Measurements from ENCODE around the gene SEC61G.

SEC61G gene

GRCh38 chr7:54769203-54769602 lies 10.2 kb upstream of the SEC61G start:
- no peak for DNase-seq (ENCODE audit: low read depth in 1 of 2, low spot score in 1 of 2)

DNA sequence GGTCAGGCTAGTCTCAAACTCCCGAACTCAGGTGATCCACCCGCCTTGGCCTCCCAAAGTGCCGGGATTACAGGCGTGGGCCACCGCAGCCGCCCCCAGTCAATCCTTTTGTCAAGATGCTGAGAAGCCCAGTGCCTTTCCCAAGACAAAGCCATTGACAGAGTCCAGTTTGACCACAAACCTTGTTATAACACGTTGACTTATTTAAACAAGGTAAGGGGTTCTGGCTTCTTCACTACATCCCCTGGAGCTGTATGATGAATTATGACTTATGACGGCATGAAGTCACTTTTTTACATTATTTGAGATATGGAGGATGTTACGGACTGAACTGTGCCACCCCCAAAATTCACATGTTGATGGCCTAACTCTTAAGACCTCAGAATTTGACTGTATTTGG lies 5.8 kb upstream of the SEC61G start:
- DNase-seq (ENCODE audit: low read depth in 1 of 2, low spot score in 1 of 2), result no peak

DNA sequence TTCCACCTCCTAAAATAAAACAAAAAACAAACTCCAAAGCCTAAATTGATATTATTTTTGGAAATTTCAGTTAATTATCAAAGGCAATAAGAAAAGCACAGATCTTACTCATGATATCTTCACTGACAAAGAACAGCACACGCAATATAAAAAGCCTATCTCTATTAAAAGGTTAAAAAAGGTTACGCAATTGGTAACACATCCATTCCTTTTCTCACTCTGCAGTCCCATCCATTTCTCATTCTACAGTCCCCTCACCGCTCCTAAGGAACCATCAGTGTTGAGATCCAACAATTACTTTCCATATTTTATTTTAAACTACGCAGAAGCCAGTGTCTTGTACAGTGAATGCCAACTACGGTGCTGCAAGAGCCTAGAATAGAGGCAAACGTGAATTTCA lies 1.3 kb downstream of the SEC61G start:
- no peak for DNase-seq (ENCODE audit: low read depth in 1 of 2, low spot score in 1 of 2)

GRCh38 chr7:54749200-54749599 lies 9.8 kb downstream of the SEC61G start:
- no peak for DNase-seq (ENCODE audit: low read depth in 1 of 2, low spot score in 1 of 2)

GRCh38 chr7:54747234-54747633 lies 11.8 kb downstream of the SEC61G start:
- no peak for DNase-seq (ENCODE audit: low read depth in 1 of 2, low spot score in 1 of 2)

DNA sequence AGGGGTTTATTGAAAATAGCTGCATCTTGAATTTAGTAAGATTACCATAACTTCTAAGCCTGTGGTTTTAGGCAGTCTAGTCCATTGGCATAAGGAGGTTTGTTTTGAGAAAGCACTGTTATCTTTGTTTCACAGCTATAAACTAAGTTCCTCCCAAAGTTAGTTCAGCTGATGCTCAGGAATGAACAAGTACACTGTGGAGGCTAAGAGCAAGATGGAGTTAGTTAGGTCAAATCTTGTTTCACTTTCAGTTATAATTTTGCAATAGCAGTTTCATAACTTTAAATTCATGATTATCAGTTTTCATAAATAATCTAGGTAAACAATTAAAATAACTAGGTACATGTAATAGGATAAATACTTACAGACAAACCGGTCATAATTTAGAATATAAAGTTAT lies 15.4 kb downstream of the SEC61G start:
- no peak for DNase-seq (ENCODE audit: low read depth in 1 of 2, low spot score in 1 of 2)

DNA sequence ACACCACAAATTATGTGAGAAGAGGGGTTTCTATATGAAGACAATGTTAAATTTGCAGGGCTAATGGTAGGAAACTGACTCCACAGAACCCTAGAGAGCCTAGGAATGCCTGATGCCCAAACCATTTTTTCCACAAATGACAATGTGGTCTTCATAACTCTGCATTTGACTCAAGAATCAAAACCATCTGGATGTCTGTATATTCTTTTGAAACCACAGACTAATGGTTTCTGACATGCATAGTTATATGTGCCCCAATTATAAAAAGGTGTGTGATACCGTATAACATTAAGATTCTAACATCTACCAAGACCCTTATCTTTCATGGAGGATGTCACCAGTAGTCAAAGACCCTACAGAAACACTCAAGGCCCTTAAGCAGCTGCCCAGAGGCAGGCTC lies 20.3 kb downstream of the SEC61G start:
- DNase-seq (ENCODE audit: low read depth in 1 of 2, low spot score in 1 of 2), result no peak

GRCh38 chr7:54729107-54729506 lies 29.9 kb downstream of the SEC61G start:
- DNase-seq (ENCODE audit: low read depth in 1 of 2, low spot score in 1 of 2), result no peak

- no peak for DNase-seq (ENCODE audit: low read depth in 1 of 2, low spot score in 1 of 2)
These were observed 30.6 kb downstream of the SEC61G start for GRCh38 chr7:54728411-54728810.

- no peak for DNase-seq (ENCODE audit: low read depth in 1 of 2, low spot score in 1 of 2)
These were observed 33.8 kb downstream of the SEC61G start for GRCh38 chr7:54725255-54725654.

DNA sequence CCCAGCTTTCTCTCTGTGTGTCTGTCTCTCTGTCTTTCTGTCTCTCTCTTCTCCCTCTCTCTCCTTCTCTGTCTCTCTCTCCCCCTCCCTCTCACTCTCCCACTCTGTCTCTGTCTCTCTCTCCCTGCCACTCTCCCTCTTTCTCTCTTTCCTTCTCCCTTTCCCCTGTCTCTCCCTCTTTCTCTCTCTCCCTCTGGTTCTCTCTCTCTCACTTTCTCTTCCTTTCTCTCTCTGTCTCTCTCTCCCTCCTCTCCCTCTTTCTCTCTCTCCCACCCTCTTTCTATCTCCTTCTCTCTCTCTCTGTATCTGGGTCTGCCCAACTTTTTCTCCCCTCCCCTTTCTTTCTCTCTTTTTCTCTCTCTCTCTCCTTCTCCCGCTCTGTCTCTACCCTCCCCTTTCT lies 36.5 kb downstream of the SEC61G start:
- no peak for DNase-seq (ENCODE audit: low read depth in 1 of 2, low spot score in 1 of 2)

GRCh38 chr7:54722026-54722425 lies 37.0 kb downstream of the SEC61G start:
- no peak for DNase-seq (ENCODE audit: low read depth in 1 of 2, low spot score in 1 of 2)

GRCh38 chr7:54719974-54720373 lies 39.0 kb downstream of the SEC61G start:
- no peak for DNase-seq (ENCODE audit: low read depth in 1 of 2, low spot score in 1 of 2)

DNA sequence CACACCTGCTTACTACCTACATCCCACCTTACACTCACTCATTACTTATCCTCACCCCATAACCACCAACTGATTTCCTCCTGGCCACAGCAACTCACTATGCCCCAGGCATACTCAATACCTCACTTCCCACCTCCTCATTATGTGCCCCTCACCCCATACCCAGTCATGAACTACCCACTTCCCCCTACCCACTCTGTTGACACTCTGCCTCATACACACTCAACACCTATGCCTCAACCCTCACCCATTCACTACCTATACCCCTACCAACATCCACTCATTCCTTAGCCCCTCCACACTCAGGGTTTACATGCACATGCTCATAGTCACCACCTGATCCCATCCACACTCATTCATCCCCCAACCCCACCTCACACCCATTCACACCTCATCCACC lies 39.6 kb downstream of the SEC61G start:
- no peak for DNase-seq (ENCODE audit: low read depth in 1 of 2, low spot score in 1 of 2)

- DNase-seq (ENCODE audit: low read depth in 1 of 2, low spot score in 1 of 2), result no peak
These were observed 46.2 kb downstream of the SEC61G start for GRCh38 chr7:54712820-54713219.

GRCh38 chr7:54711900-54712595 lies 47.0 kb downstream of the SEC61G start:
- DNase-seq (ENCODE audit: low read depth in 1 of 2, low spot score in 1 of 2), result no peak

GRCh38 chr7:54709283-54709682 lies 49.7 kb downstream of the SEC61G start:
- DNase-seq (ENCODE audit: low read depth in 1 of 2, low spot score in 1 of 2), result no peak

- DNase-seq (ENCODE audit: low read depth in 1 of 2, low spot score in 1 of 2), result no peak
These were observed 53.6 kb downstream of the SEC61G start for GRCh38 chr7:54705436-54705835.

- DNase-seq (ENCODE audit: low read depth in 1 of 2, low spot score in 1 of 2), result no peak
These were observed 54.2 kb downstream of the SEC61G start for GRCh38 chr7:54704851-54705250.
